WTC11 (cell line): ENCODE data around the gene COL26A1. TPM values are rescaled to one million over a fixed set of nuclear protein-coding genes. Genes with fewer than 3 reads are reported as not detected.
A peak's percentile ranks its signal among the peaks of the same experiment; 100 is the strongest.

Experiments used
- ATAC-seq: fragments of 200-7000 bp; cut with Tn5 transposase; 2 replicates; pipeline ENCODE4 v1.10.0; 2021; ENCODE audit warnings: mild to moderate bottlenecking, moderate library complexity
- CTCF ChIA-PET: fragments of 300-600 bp; sonication (Branson Sonifier 250); formaldehyde crosslinking; loops from one replicate; lab custom pipeline; 2021; ENCODE audit warnings: antibody characterized with exemption; lab: Charles Lee
- POLR2A ChIA-PET: fragments of 350-600 bp; sonication (Branson Sonifier 250); formaldehyde crosslinking; loops from one replicate; lab custom pipeline; 2021; ENCODE audit warnings: antibody characterized with exemption; lab: Charles Lee
- DNase-seq: peaks from one replicate; pipeline ENCODE4 v3.0.0; 2021; ENCODE audit warnings: low spot score
- H3K27ac Mint-ChIP-seq: 2 replicates; pipeline ENCODE4 v1.8.0; 2021; ENCODE audit warnings: mixed read lengths
- H3K27me3 Mint-ChIP-seq: 2 replicates; pipeline ENCODE4 v1.8.0; 2021; ENCODE audit warnings: low read depth, mild to moderate bottlenecking, moderate library complexity, mixed read lengths
- H3K36me3 Mint-ChIP-seq: 2 replicates; pipeline ENCODE4 v1.8.0; 2021; ENCODE audit warnings: mixed read lengths
- H3K4me1 Mint-ChIP-seq: 2 replicates; pipeline ENCODE4 v1.8.0; 2022; ENCODE audit warnings: mixed read lengths
- H3K4me3 Mint-ChIP-seq: 2 replicates; pipeline ENCODE4 v1.8.0; 2021; ENCODE audit warnings: mild to moderate bottlenecking, moderate library complexity, mixed read lengths
- H3K9me3 Mint-ChIP-seq: 2 replicates; pipeline ENCODE4 v1.8.0; 2021; ENCODE audit warnings: mixed read lengths
- ATF6 ChIP-seq: sonication (generic); formaldehyde crosslinking; IDR thresholded peaks from 2 replicates; pipeline ENCODE4 v1.8.1; 2023; ENCODE audit warnings: mild to moderate bottlenecking, missing genetic modification reagents
- CREB1 ChIP-seq: sonication (generic); formaldehyde crosslinking; IDR thresholded peaks from 2 replicates; pipeline ENCODE4 v1.8.0; 2023; ENCODE audit warnings: mild to moderate bottlenecking, missing genetic modification reagents
- ERG ChIP-seq: fragments of 250-450 bp; sonication (Bioruptor Pico); IDR thresholded peaks from 2 replicates; pipeline ENCODE4 v1.8.0; 2021; ENCODE audit warnings: mild to moderate bottlenecking
- ETV6 ChIP-seq: sonication (generic); formaldehyde crosslinking; IDR thresholded peaks from 2 replicates; pipeline ENCODE4 v1.8.1; 2022; ENCODE audit warnings: mild to moderate bottlenecking, missing genetic modification reagents
- FOXJ3 ChIP-seq: sonication (generic); formaldehyde crosslinking; IDR thresholded peaks from 2 replicates; pipeline ENCODE4 v1.9.0; 2021; ENCODE audit warnings: missing genetic modification reagents, mild to moderate bottlenecking, borderline replicate concordance
- FOXP1 ChIP-seq: sonication (generic); formaldehyde crosslinking; IDR thresholded peaks from 2 replicates; pipeline ENCODE4 v1.8.0; 2022; ENCODE audit warnings: missing genetic modification reagents, mild to moderate bottlenecking, moderate library complexity, borderline replicate concordance
- GTF2I ChIP-seq: fragments of 250-450 bp; sonication (Bioruptor Pico); conservative IDR thresholded peaks from 2 replicates; pipeline ENCODE4 v1.4.0; 2021; ENCODE audit warnings: mild to moderate bottlenecking
- HMGA2 ChIP-seq: fragments of 250-450 bp; sonication (Bioruptor Pico); IDR thresholded peaks from 2 replicates; pipeline ENCODE4 v1.4.0; 2021; ENCODE audit warnings: mild to moderate bottlenecking, moderate library complexity
- HMGXB4 ChIP-seq: sonication (generic); formaldehyde crosslinking; IDR thresholded peaks from 2 replicates; pipeline ENCODE4 v1.8.1; 2023; ENCODE audit warnings: mild to moderate bottlenecking, moderate library complexity, missing genetic modification reagents
- MYBL2 ChIP-seq: sonication (generic); formaldehyde crosslinking; IDR thresholded peaks from 2 replicates; pipeline ENCODE4 v1.8.1; 2023; ENCODE audit warnings: mild to moderate bottlenecking, moderate library complexity, missing genetic modification reagents
- NR3C1 ChIP-seq: sonication (generic); formaldehyde crosslinking; conservative IDR thresholded peaks from 2 replicates; pipeline ENCODE4 v1.8.1; 2023; ENCODE audit warnings: low read depth, mild to moderate bottlenecking, missing genetic modification reagents
- PREB ChIP-seq: sonication (generic); formaldehyde crosslinking; IDR thresholded peaks from 2 replicates; pipeline ENCODE4 v1.8.1; 2022; ENCODE audit warnings: mild to moderate bottlenecking, missing genetic modification reagents, moderate library complexity, borderline replicate concordance
- SOX15 ChIP-seq: fragments of 250-450 bp; sonication (Bioruptor Pico); IDR thresholded peaks from 2 replicates; pipeline ENCODE4 v1.9.0; 2021; ENCODE audit warnings: mild to moderate bottlenecking
- STAT6 ChIP-seq: sonication (generic); formaldehyde crosslinking; conservative IDR thresholded peaks from 2 replicates; pipeline ENCODE4 v1.8.1; 2023; ENCODE audit warnings: mild to moderate bottlenecking, low read depth, missing genetic modification reagents, moderate library complexity
- TP53 ChIP-seq: sonication (generic); formaldehyde crosslinking; IDR thresholded peaks from 2 replicates; pipeline ENCODE4 v1.8.1; 2023; ENCODE audit warnings: mild to moderate bottlenecking, missing genetic modification reagents
- USF2 ChIP-seq: sonication (generic); formaldehyde crosslinking; IDR thresholded peaks from 2 replicates; pipeline ENCODE4 v1.8.1; 2023; ENCODE audit warnings: mild to moderate bottlenecking, missing genetic modification reagents, moderate library complexity
- ZNF232 ChIP-seq: sonication (generic); formaldehyde crosslinking; IDR thresholded peaks from 2 replicates; pipeline ENCODE4 v1.8.0; 2022; ENCODE audit warnings: mild to moderate bottlenecking, missing genetic modification reagents
- ZNF263 ChIP-seq: sonication (generic); formaldehyde crosslinking; IDR thresholded peaks from 2 replicates; pipeline ENCODE4 v1.8.1; 2022; ENCODE audit warnings: low read depth, mild to moderate bottlenecking, moderate library complexity, missing genetic modification reagents
- total RNA-seq: library from RNA; stranded (reverse); gene quantifications from 3 replicates; pipeline ENCODE4 v1.2.3, GENCODE V29; 2021

Gene COL26A1
- total RNA-seq, 1 experiment from 2014 or later, result 64.4 TPM

- no peak for TF ChIP-seq STAT6 (CRISPR knock-in tag)
- TF ChIP-seq USF2 (CRISPR knock-in tag), result no peak
- peak; percentile 26; the same call in 1 of the 2 replicates for TF ChIP-seq ETV6 (CRISPR knock-in tag)
- 0 out of 2 replicates have a peak, but pooled peaks have one; percentile 20 for TF ChIP-seq MYBL2
- TF ChIP-seq FOXJ3, result no peak
- TF ChIP-seq ZNF263 (CRISPR knock-in tag), result no peak
- TF ChIP-seq HMGXB4 (CRISPR knock-in tag), result 0 out of 2 replicates have a peak, but pooled peaks have one; percentile 68
- 0 out of 2 replicates have a peak, but pooled peaks have one; percentile 76 for TF ChIP-seq FOXP1 (CRISPR knock-in tag)
Measured at GRCh38 chr7:101321491-101322401, 40.9 kb upstream of the COL26A1 start, which contains the start of gene IFT22 (continued).

GRCh38 chr7:101328159-101328558, 34.5 kb upstream of the COL26A1 start:
- no peak for TF ChIP-seq GTF2I (CRISPR knock-in tag)
- 0 out of 2 replicates have a peak, but pooled peaks have one; percentile 6 for TF ChIP-seq HMGA2 (CRISPR knock-in tag)
- TF ChIP-seq FOXP1 (CRISPR knock-in tag), result no peak
- TF ChIP-seq SOX15 (CRISPR knock-in tag), result no peak
- no peak for TF ChIP-seq NR3C1 (CRISPR knock-in tag)
- no peak for TF ChIP-seq TP53 (CRISPR knock-in tag)
- TF ChIP-seq PREB (CRISPR knock-in tag), result no peak
- TF ChIP-seq, all 79 proteins: peak for 1
- no peak for ATAC-seq
- H3K4me3 Mint-ChIP-seq, result no peak overlapping the region
- no peaks in the 10 kb centered on the region for H3K9me3 Mint-ChIP-seq
- no peaks in the 10 kb centered on the region for H3K27me3 Mint-ChIP-seq
- no peak overlapping the region for H3K27ac Mint-ChIP-seq
- no peaks in the 10 kb centered on the region for H3K4me1 Mint-ChIP-seq
- CTCF ChIA-PET, result no interaction called here
- POLR2A ChIA-PET, result no interaction called here
- no peaks in the 10 kb centered on the region for H3K36me3 Mint-ChIP-seq
- no peak for DNase-seq

GRCh38 chr7:101330011-101330484, 32.6 kb upstream of the COL26A1 start:
- no peak overlapping the region for H3K27ac Mint-ChIP-seq
- DNase-seq (no peak), ATAC-seq (no peak)
- no peaks in the 10 kb centered on the region for H3K4me1 Mint-ChIP-seq
- TF ChIP-seq ZNF232 (CRISPR knock-in tag) (no peak), ETV6 (CRISPR knock-in tag) (no peak), CREB1 (CRISPR knock-in tag) (no peak), NR3C1 (CRISPR knock-in tag) (no peak), FOXP1 (CRISPR knock-in tag) (no peak), TP53 (CRISPR knock-in tag) (no peak), ERG (CRISPR knock-in tag) (no peak), ATF6 (CRISPR knock-in tag) (no peak), USF2 (CRISPR knock-in tag) (no peak)
- peaks cover 3% of the 10 kb centered on the region; the same call in 1 of the 2 replicates for H3K27me3 Mint-ChIP-seq
- H3K4me3 Mint-ChIP-seq, result no peak overlapping the region
- ChIA-PET POLR2A (no interaction called here), CTCF (no interaction called here)
- H3K36me3 Mint-ChIP-seq, result no peaks in the 10 kb centered on the region
- H3K9me3 Mint-ChIP-seq, result no peaks in the 10 kb centered on the region
